ENCODE results near the gene OPCML. TPM values are rescaled to one million over a fixed set of nuclear protein-coding genes. Genes with fewer than 3 reads are reported as not detected.

The OPCML gene
- total and polyA plus RNA-seq, 2 donors from 2014 or later: 0.77 to 1.1 TPM

DNA sequence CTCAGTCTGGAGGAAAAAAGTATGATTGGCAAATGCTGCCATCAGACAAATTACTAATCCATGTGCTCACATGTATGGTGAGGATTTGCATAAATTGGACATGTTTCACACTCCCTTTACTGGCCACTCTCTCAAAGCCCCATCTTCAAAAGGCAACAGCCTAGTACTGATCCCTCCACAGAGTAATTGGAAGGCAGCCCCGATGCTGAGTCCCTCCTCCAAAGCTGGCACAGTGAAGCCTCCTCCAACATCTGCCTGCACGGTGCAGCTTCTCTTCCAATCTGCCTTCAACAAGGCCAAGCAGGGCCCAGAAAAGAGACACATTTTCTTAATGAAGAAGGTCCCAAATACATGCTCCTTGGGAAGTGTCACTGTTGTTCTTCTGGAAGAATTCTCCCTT lies 350.6 kb downstream of the OPCML start:
- Histone ChIP-seq H3K27ac (ENCODE audit: low read depth in 2 of 2, low read length in 2 of 2) (no peak overlapping the region), H3K36me3 (ENCODE audit: control insufficient read depth in 2 of 3, insufficient read depth in 3 of 3, low read length in 3 of 3) (no peaks in the 10 kb centered on the region), H3K9me3 (ENCODE audit: control insufficient read depth in 2 of 3, insufficient read depth in 1 of 3, low read length in 3 of 3) (no peaks in the 10 kb centered on the region), H3K4me1 (ENCODE audit: control insufficient read depth in 2 of 3, insufficient read depth in 2 of 3, low read depth in 1 of 3, low read length in 3 of 3) (no peaks in the 10 kb centered on the region), H3K9ac (ENCODE audit: low read length in 3 of 3) (no peak overlapping the region), H3K27me3 (ENCODE audit: control insufficient read depth, insufficient read depth, low read length) (no peaks in the 10 kb centered on the region), H3K4me3 (ENCODE audit: low read length in 3 of 3) (no peak overlapping the region)
- no peak for TF ChIP-seq CTCF (IDR thresholded peaks at IDR 0.05; ENCODE audit: borderline replicate concordance, extremely low read depth, insufficient read depth)
- DNase-seq (no peak), FAIRE-seq (no peak)
- intact Hi-C loops (cut with DNase I): no loop called here

GRCh38 chr11:133181066-133181465 lies 351.2 kb downstream of the OPCML start:
- no peak overlapping the region for H3K4me3 ChIP-seq (ENCODE audit: low read length in 3 of 3)
- no peak for TF ChIP-seq CTCF (IDR thresholded peaks at IDR 0.05; ENCODE audit: borderline replicate concordance, extremely low read depth, insufficient read depth)
- no peaks in the 10 kb centered on the region for H3K9me3 ChIP-seq (ENCODE audit: control insufficient read depth in 2 of 3, insufficient read depth in 1 of 3, low read length in 3 of 3)
- FAIRE-seq (no peak), DNase-seq (no peak)
- no peak overlapping the region for H3K27ac ChIP-seq (ENCODE audit: low read depth in 2 of 2, low read length in 2 of 2)
- H3K9ac ChIP-seq (ENCODE audit: low read length in 3 of 3): no peak overlapping the region
- no peaks in the 10 kb centered on the region for H3K36me3 ChIP-seq (ENCODE audit: control insufficient read depth in 2 of 3, insufficient read depth in 3 of 3, low read length in 3 of 3)
- no peaks in the 10 kb centered on the region for H3K4me1 ChIP-seq (ENCODE audit: control insufficient read depth in 2 of 3, insufficient read depth in 2 of 3, low read depth in 1 of 3, low read length in 3 of 3)
- intact Hi-C loops (cut with DNase I): no loop called here
- no peaks in the 10 kb centered on the region for H3K27me3 ChIP-seq (ENCODE audit: control insufficient read depth, insufficient read depth, low read length)

DNA sequence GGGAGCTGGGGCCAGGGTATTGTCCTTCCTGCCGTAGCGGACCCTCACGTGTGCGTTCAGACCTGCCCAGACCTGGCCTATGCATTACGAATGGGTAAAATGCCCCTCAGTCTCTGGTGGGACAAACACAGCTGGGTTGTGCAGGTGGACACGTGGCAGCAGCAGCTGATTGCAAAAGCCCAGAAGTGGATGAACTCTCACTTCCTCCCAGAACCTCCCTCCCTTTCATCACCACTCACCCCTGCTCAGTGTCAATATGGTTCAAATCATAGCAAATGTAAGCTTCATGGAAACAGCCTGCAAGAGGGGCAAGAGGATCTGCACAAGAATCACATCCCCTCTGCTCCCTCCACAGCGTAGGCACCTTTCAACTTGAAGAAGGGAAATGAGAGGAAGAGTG lies 352.1 kb downstream of the OPCML start:
- DNase-seq (no peak), FAIRE-seq (no peak)
- intact Hi-C loops (cut with DNase I): no loop called here
- H3K4me1 ChIP-seq (ENCODE audit: control insufficient read depth in 2 of 3, insufficient read depth in 2 of 3, low read depth in 1 of 3, low read length in 3 of 3): no peaks in the 10 kb centered on the region
- H3K9me3 ChIP-seq (ENCODE audit: control insufficient read depth in 2 of 3, insufficient read depth in 1 of 3, low read length in 3 of 3): no peaks in the 10 kb centered on the region
- no peak overlapping the region for H3K4me3 ChIP-seq (ENCODE audit: low read length in 3 of 3)
- H3K27ac ChIP-seq (ENCODE audit: low read depth in 2 of 2, low read length in 2 of 2): no peak overlapping the region
- no peaks in the 10 kb centered on the region for H3K27me3 ChIP-seq (ENCODE audit: control insufficient read depth, insufficient read depth, low read length)
- TF ChIP-seq CTCF (IDR thresholded peaks at IDR 0.05; ENCODE audit: borderline replicate concordance, extremely low read depth, insufficient read depth): no peak
- no peaks in the 10 kb centered on the region for H3K36me3 ChIP-seq (ENCODE audit: control insufficient read depth in 2 of 3, insufficient read depth in 3 of 3, low read length in 3 of 3)
- H3K9ac ChIP-seq (ENCODE audit: low read length in 3 of 3): no peak overlapping the region

DNA sequence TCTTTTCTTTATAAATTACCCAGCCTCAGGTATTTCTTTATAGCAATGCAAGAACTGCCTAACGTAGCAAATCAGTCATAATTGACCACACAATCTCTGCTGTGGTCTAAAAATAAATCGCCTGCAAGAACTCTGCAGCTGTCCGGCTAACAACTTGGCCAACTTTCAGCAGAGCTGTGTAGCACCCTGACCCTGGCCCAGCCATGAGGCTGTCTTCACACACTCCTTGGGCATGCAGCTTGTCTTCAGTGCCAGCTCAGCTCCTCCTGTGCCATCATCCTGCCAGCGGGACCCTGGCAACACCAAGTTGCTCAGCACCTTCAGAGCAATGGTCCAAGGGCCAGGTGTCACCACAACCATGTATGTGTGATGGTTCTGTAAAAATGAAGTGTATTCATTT lies 355.6 kb downstream of the OPCML start:
- Histone ChIP-seq H3K4me1 (ENCODE audit: control insufficient read depth in 2 of 3, insufficient read depth in 2 of 3, low read depth in 1 of 3, low read length in 3 of 3) (no peaks in the 10 kb centered on the region), H3K27me3 (ENCODE audit: control insufficient read depth, insufficient read depth, low read length) (no peaks in the 10 kb centered on the region), H3K9me3 (ENCODE audit: control insufficient read depth in 2 of 3, insufficient read depth in 1 of 3, low read length in 3 of 3) (no peaks in the 10 kb centered on the region), H3K4me3 (ENCODE audit: low read length in 3 of 3) (no peak overlapping the region), H3K9ac (ENCODE audit: low read length in 3 of 3) (no peak overlapping the region), H3K27ac (ENCODE audit: low read depth in 2 of 2, low read length in 2 of 2) (no peak overlapping the region), H3K36me3 (ENCODE audit: control insufficient read depth in 2 of 3, insufficient read depth in 3 of 3, low read length in 3 of 3) (no peaks in the 10 kb centered on the region)
- FAIRE-seq (no peak), DNase-seq (no peak)
- intact Hi-C loops (cut with DNase I): no loop called here
- no peak for TF ChIP-seq CTCF (IDR thresholded peaks at IDR 0.05; ENCODE audit: borderline replicate concordance, extremely low read depth, insufficient read depth)

Data from kidney (tissue), 14 donors.